GM12878 (cell line): ENCODE data around the gene TCEA2. TPM values are rescaled to one million over a fixed set of nuclear protein-coding genes. Genes with fewer than 3 reads are reported as not detected.

Source experiments
- ATAC-seq: fragments of 200-7000 bp; cut with Tn5 transposase; 3 replicates; pipeline ENCODE4 v1.9.1; 2020; ENCODE audit warnings: mild to moderate bottlenecking, moderate library complexity
- BruUV-seq: library from RNA; stranded (reverse); fragments of 400-500 nt; replicated peaks from 2 replicates; lab custom pipeline; 2021; lab: Mats Ljungman, UMichigan
- CTCF ChIA-PET: fragments of 300-600 bp; sonication (Branson Sonifier 250); formaldehyde crosslinking; extraction: SDS; loops from one replicate; lab custom pipeline; 2021; ENCODE audit warnings: inconsistent platforms; lab: Yijun Ruan, JAX
- POLR2A ChIA-PET: fragments of 350-600 bp; formaldehyde crosslinking; extraction: SDS; loops from one replicate; lab custom pipeline; 2021; ENCODE audit warnings: inconsistent platforms; lab: Charles Lee
- RAD21 ChIA-PET: fragments of 300-600 bp; sonication (Branson Sonifier 250); formaldehyde crosslinking; loops from one replicate; lab custom pipeline; 2023; ENCODE audit warnings: antibody characterized with exemption; ENCODE audit not compliant: unreplicated experiment; lab: Charles Lee
- SMC1A ChIA-PET: fragments of 300-600 bp; sonication (Branson Sonifier 250); formaldehyde crosslinking; loops from one replicate; lab custom pipeline; 2023; ENCODE audit not compliant: unreplicated experiment, uncharacterized antibody; lab: Charles Lee
- DNase-seq: peaks from one replicate; pipeline ENCODE4 v3.0.0-alpha.2; 2011; ENCODE audit warnings: low read depth, low spot score
- FAIRE-seq: peaks from 3 replicates; lab custom pipeline; 2011; peaks lifted over from hg19 to GRCh38; lab: Jason Lieb, UNC
- H2AFZ ChIP-seq: 2 replicates; pipeline ENCODE4 v1.6.0; 2011; ENCODE audit warnings: low read depth, low read length, control low read depth; ENCODE audit not compliant: control insufficient read depth
- H3K27ac ChIP-seq: 2 replicates; pipeline ENCODE4 v1.5.1; 2011; ENCODE audit warnings: control low read depth; ENCODE audit not compliant: control insufficient read depth, insufficient read depth
- H3K27me3 ChIP-seq, 2 experiments: replicated peaks in 1 of 2; 2 replicates each; pipeline versions ENCODE4 v1.6.0 to v1.6.1; 2011; ENCODE audit warnings: low read length in 1 of 2; ENCODE audit not compliant: control insufficient read depth in 2 of 2, insufficient read depth in 2 of 2
- H3K36me3 ChIP-seq, 2 experiments: 2 replicates each; pipeline ENCODE4 v1.5.1; 2011; ENCODE audit warnings: low read length in 1 of 2; ENCODE audit not compliant: control insufficient read depth in 2 of 2, insufficient read depth in 2 of 2
- H3K4me1 ChIP-seq: 2 replicates; pipeline ENCODE4 v1.6.1; 2011; ENCODE audit warnings: mild to moderate bottlenecking, low read length, moderate library complexity, mixed read lengths; ENCODE audit not compliant: control insufficient read depth, insufficient read depth
- H3K4me2 ChIP-seq: 2 replicates; pipeline ENCODE4 v1.6.0; 2011; ENCODE audit warnings: control low read depth; ENCODE audit not compliant: control insufficient read depth, insufficient read depth
- H3K4me3 ChIP-seq: fragments of 200-600 bp; sonication (generic); 2 replicates; pipeline ENCODE4 v1.5.1; 2016
- H3K79me2 ChIP-seq: 2 replicates; pipeline ENCODE4 v1.6.0; 2011; ENCODE audit warnings: low read length; ENCODE audit not compliant: control insufficient read depth, insufficient read depth
- H3K9ac ChIP-seq: 2 replicates; pipeline ENCODE4 v1.8.0; 2011; ENCODE audit warnings: low read length, control low read depth, mixed read lengths; ENCODE audit not compliant: control insufficient read depth, insufficient read depth
- H3K9me3 ChIP-seq: replicated peaks from 3 replicates; pipeline ENCODE4 v1.5.1; 2011; ENCODE audit warnings: mild to moderate bottlenecking, low read length; ENCODE audit not compliant: control insufficient read depth, insufficient read depth
- H4K20me1 ChIP-seq: 2 replicates; pipeline ENCODE4 v1.6.0; 2011; ENCODE audit not compliant: control insufficient read depth, insufficient read depth
- POLR2A ChIP-seq: IDR thresholded peaks from 2 replicates; pipeline ENCODE4 v1.6.1; 2011; ENCODE audit warnings: low read depth, mild to moderate bottlenecking, low read length
- RELA ChIP-seq: fragments of 450-650 bp; IDR thresholded peaks from 2 replicates; pipeline ENCODE4 v1.8.0; 2014; ENCODE audit warnings: borderline replicate concordance; ENCODE audit not compliant: partially characterized antibody
- WGBS: methylation state at CpG from one replicate; pipeline ENCODE4 v1.1.6; 2016; ENCODE audit warnings: low lambda C conversion rate; ENCODE audit not compliant: insufficient replicate concordance, insufficient coverage; ENCODE audit errors: missing lambda C conversion rate; 5-methylcytosine and 5-hydroxymethylcytosine counted together
- in situ Hi-C: fragments of 300-500 bp; cut with MboI; formaldehyde crosslinking; loops from 9 replicates; pipeline ENCODE4 v1.14.3; 2018; ENCODE audit warnings: mixed read lengths
- intact Hi-C: fragments of 100-400 bp; cut with micrococcal nuclease; formaldehyde crosslinking; loops from one replicate; pipeline ENCODE4 v1.14.2; 2022; ENCODE audit not compliant: unreplicated experiment
- polyA plus RNA-seq, 11 experiments: library from polyadenylated mRNA; depleted of rRNA in 4 of 11; unstranded in 6 of 11; stranded (reverse) in 5 of 11; fragments of >200 nt; fragmentation: Nextera tagmentation in 4 of 11; fragmentation: Illumina TruSeq in 1 of 11; extraction: Ambion mirVana in 4 of 11; extraction: Trizol in 1 of 11; gene quantifications; 1 replicate in 1 of 11; 2 replicates in 10 of 11; pipeline versions ENCODE4 v1.2.1 to v1.2.3, GENCODE V29; 2011 to 2016; ENCODE audit warnings: inconsistent platforms in 2 of 11, missing spikeins in 2 of 11, low read depth in 1 of 11
- total RNA-seq, 4 experiments: library from RNA; depleted of rRNA in 3 of 4; stranded (reverse); fragments of >200 nt in 3 of 4; fragmentation: Illumina TruSeq in 1 of 4; extraction: Trizol in 1 of 4; gene quantifications; 2 replicates each; pipeline versions ENCODE4 v1.2.1 to v1.2.3, GENCODE V29; 2013 to 2021
- TF ChIP-seq, protein P1 (sequence below): fragments of 450-650 bp; IDR thresholded peaks from 2 replicates; pipeline ENCODE4 v1.6.1; 2014; ENCODE audit warnings: mild to moderate bottlenecking

Gene TCEA2
- total and polyA plus RNA-seq, 10 of the 15 experiments (the other 5 are each of a cell fraction or from before 2014, with no cell fraction given), result 3.4 to 42.5 (median 13.3) TPM

DNA sequence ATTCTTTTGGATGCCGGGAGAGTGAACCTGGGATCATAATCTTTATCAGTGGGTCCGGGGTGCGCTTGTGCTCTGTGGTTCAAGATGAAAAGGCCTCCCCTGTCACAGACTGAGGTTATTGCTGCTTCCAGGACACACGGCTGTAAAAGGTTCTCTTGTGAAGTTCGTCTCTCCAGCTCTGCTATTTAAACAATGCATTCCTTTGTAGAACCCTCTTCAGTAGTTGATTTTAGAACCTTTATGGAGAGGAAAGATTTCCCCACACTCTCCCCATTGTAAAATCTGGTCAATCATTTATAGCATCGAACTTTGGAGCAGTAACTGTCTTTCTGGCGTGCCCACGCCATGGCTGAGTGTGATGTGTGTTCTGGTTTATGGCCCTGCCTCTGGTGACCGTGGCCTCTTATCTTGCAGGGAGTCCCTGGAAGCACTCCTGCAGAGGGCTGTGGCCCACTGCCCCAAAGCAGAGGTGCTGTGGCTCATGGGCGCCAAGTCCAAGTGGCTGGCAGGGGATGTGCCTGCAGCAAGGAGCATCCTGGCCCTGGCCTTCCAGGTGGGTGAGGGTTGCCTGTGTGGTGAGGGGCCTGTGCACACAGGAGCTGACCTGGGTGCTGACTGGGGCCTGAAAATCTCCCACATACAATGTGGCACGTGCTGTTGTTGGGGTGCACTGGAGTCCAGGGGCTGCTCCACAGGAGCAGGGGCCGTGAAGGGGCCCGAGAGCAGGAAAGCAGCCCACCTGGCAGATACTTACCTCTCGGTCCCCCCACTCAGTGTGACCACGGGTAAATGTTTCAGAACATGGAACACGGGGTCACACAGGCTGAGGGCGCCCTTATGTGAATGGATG, 38.6 kb upstream of the TCEA2 start:
- CTCF ChIA-PET, result interaction anchor here (0.7 kb wide), 1 partner anchor 16 kb away, joined by 3 read pairs; no protein-coding TSS in a partner anchor
- POLR2A ChIA-PET, result interaction anchor here (0.8 to 1.1 kb wide), 2 partner anchors 10 to 22 kb away, joined by 3 read pairs; no protein-coding TSS in a partner anchor

GRCh38 chr20:64025101-64025825, 37.7 kb upstream of the TCEA2 start:
- BruUV-seq, result no TSS peak
- no peak overlapping the region for H3K4me2 ChIP-seq
- ATAC-seq, result no peak
- WGBS, result 98% methylated on average over 18 of the region's 18 CpGs
- TF ChIP-seq POLR2A, result peak; percentile 30; the same call in 1 of the 2 replicates
- TF ChIP-seq, protein P1, sequence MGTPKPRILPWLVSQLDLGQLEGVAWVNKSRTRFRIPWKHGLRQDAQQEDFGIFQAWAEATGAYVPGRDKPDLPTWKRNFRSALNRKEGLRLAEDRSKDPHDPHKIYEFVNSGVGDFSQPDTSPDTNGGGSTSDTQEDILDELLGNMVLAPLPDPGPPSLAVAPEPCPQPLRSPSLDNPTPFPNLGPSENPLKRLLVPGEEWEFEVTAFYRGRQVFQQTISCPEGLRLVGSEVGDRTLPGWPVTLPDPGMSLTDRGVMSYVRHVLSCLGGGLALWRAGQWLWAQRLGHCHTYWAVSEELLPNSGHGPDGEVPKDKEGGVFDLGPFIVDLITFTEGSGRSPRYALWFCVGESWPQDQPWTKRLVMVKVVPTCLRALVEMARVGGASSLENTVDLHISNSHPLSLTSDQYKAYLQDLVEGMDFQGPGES, result no peak
- TF ChIP-seq, all 136 proteins: peak for 1
- Histone ChIP-seq H2AFZ (no peak overlapping the region), H3K9me3 (no peaks in the 10 kb centered on the region), H3K9ac (no peak overlapping the region), H3K79me2 (no peaks in the 10 kb centered on the region), H3K36me3 (peaks cover 59% of the 10 kb centered on the region in 2 experiments), H4K20me1 (no peaks in the 10 kb centered on the region), H3K4me3 (no peak overlapping the region), H3K4me1 (no peaks in the 10 kb centered on the region), H3K27ac (no peak overlapping the region), H3K27me3 (no peaks in the 10 kb centered on the region)
- in situ Hi-C loops, result no loop called here
- POLR2A ChIA-PET, result interaction anchor here (0.8 to 1.1 kb wide), 2 partner anchors 11 to 21 kb away, joined by 3 read pairs; no protein-coding TSS in a partner anchor
- RAD21 ChIA-PET, result no interaction called here
- intact Hi-C loops, result no loop called here
- CTCF ChIA-PET, result interaction anchor here (0.7 kb wide), 1 partner anchor 17 kb away, joined by 3 read pairs; no protein-coding TSS in a partner anchor
- SMC1A ChIA-PET, result no interaction called here
- no peak for FAIRE-seq
- DNase-seq, result no peak

More for the DNA sequence above, 38.6 kb upstream of the TCEA2 start:
- TF ChIP-seq POLR2A (peak; percentile 3; the same call in 1 of the 2 replicates), RELA (no peak)
- intact Hi-C loops, result no loop called here
- H3K4me3 ChIP-seq, result no peak overlapping the region
- ChIA-PET SMC1A (no interaction called here), RAD21 (no interaction called here)
- H3K27ac ChIP-seq, result no peak overlapping the region
- no peak overlapping the region for H2AFZ ChIP-seq
- no peaks in the 10 kb centered on the region for H3K79me2 ChIP-seq
- H3K36me3 ChIP-seq, result peaks cover 57 to 61% of the 10 kb centered on the region in 2 experiments
- in situ Hi-C loops, result no loop called here
- H3K27me3 ChIP-seq, result no peaks in the 10 kb centered on the region
- DNase-seq (no peak), ATAC-seq (no peak), FAIRE-seq (no peak)
- H3K9ac ChIP-seq, result no peak overlapping the region
- no peaks in the 10 kb centered on the region for H4K20me1 ChIP-seq
- H3K4me2 ChIP-seq, result no peak overlapping the region
- no peaks in the 10 kb centered on the region for H3K9me3 ChIP-seq
- WGBS, result 95% methylated on average over 17 of the region's 17 CpGs
- no TSS peak for BruUV-seq
- H3K4me1 ChIP-seq, result no peaks in the 10 kb centered on the region
